ENCODE data around the gene ZDHHC12.

GRCh38 chr9:128685636-128686489, 38.1 kb downstream of the ZDHHC12 start:
- TF ChIP-seq CTCF (IDR thresholded peaks at IDR 0.05) (no peak), POLR2A (IDR thresholded peaks at IDR 0.05) (no peak)

Measured in heart left ventricle (tissue), 13 donors.